DOHH2 (cell line): Measurements from ENCODE around the gene ISG15.

Source experiments
- CTCF ChIP-seq: fragments of 200-600 bp; sonication (generic); IDR thresholded peaks from one replicate; pipeline ENCODE4 v1.5.1; 2014; ENCODE audit warnings: antibody characterized with exemption, mild to moderate bottlenecking, low read depth, low read length; ENCODE audit not compliant: poor library complexity, severe bottlenecking
- EZH2phosphoT487 ChIP-seq: fragments of 200-600 bp; sonication (generic); IDR thresholded peaks from 2 replicates; pipeline ENCODE4 v1.6.1; 2017; ENCODE audit warnings: borderline replicate concordance, mild to moderate bottlenecking, antibody characterized with exemption, low read length, moderate library complexity, mixed read lengths

- TF ChIP-seq CTCF, result no peak
- no peak for TF ChIP-seq EZH2phosphoT487
These were observed 18.4 kb downstream of the ISG15 start for GRCh38 chr1:1031659-1032235.
